Neuronal stem cell (in vitro differentiated cells): ENCODE results near the gene TCF7.

Experiments used
- DNase-seq: peaks from one replicate; pipeline ENCODE4 v3.0.0-alpha.2; 2013; ENCODE audit warnings: low spot score
- H2AFZ ChIP-seq: one replicate; pipeline ENCODE4 v1.6.1; 2013; ENCODE audit warnings: mild to moderate bottlenecking, low read length, inconsistent platforms
- H2AK5ac ChIP-seq: 2 replicates; pipeline ENCODE4 v1.6.1; 2013; ENCODE audit warnings: low read depth, mild to moderate bottlenecking, inconsistent platforms, low read length, moderate library complexity, mixed read lengths
- H2BK120ac ChIP-seq: 2 replicates; pipeline ENCODE4 v1.6.1; 2013; ENCODE audit warnings: low read depth, mild to moderate bottlenecking, inconsistent platforms, low read length, moderate library complexity, mixed read lengths
- H2BK12ac ChIP-seq: one replicate; pipeline ENCODE4 v1.6.1; 2013; ENCODE audit warnings: low read length, inconsistent platforms
- H2BK15ac ChIP-seq: 2 replicates; pipeline ENCODE4 v1.6.1; 2013; ENCODE audit warnings: mild to moderate bottlenecking, low read length, inconsistent platforms, mixed read lengths
- H2BK5ac ChIP-seq: one replicate; pipeline ENCODE4 v1.6.1; 2013; ENCODE audit warnings: inconsistent platforms, mild to moderate bottlenecking, low read length, moderate library complexity
- H3K14ac ChIP-seq: one replicate; pipeline ENCODE4 v1.6.1; 2013; ENCODE audit warnings: low read length, inconsistent platforms
- H3K18ac ChIP-seq: 2 replicates; pipeline ENCODE4 v1.6.1; 2013; ENCODE audit warnings: low read length, inconsistent platforms
- H3K23ac ChIP-seq: 2 replicates; pipeline ENCODE4 v1.6.1; 2013; ENCODE audit warnings: low read depth, mild to moderate bottlenecking, mixed read lengths, low read length, inconsistent platforms; ENCODE audit not compliant: poor library complexity
- H3K27ac ChIP-seq: replicated peaks from 3 replicates; pipeline ENCODE4 v1.5.1; 2013; ENCODE audit warnings: low read length, inconsistent platforms
- H3K27me3 ChIP-seq, 3 experiments: 2 replicates each; pipeline ENCODE4 v1.6.1; 2013; ENCODE audit warnings: low read length in 3 of 3, mild to moderate bottlenecking in 2 of 3, inconsistent platforms in 1 of 3, low read depth in 1 of 3, mixed read lengths in 1 of 3, moderate library complexity in 1 of 3; ENCODE audit not compliant: control insufficient read depth in 3 of 3, insufficient read depth in 3 of 3
- H3K36me3 ChIP-seq, 2 donors: replicated peaks in 1 of 2; 2 replicates each; pipeline ENCODE4 v1.6.1; 2013; ENCODE audit warnings: low read length in 2 of 2; ENCODE audit not compliant: control insufficient read depth in 2 of 2, insufficient read depth in 2 of 2
- H3K4ac ChIP-seq: 2 replicates; pipeline ENCODE4 v1.6.1; 2013; ENCODE audit warnings: inconsistent platforms, mild to moderate bottlenecking, low read length, moderate library complexity
- H3K4me1 ChIP-seq, 2 donors: 1 replicate in 1 of 2; 2 replicates in 1 of 2; pipeline ENCODE4 v1.6.1; 2013; ENCODE audit warnings: low read length in 2 of 2, low read depth in 1 of 2; ENCODE audit not compliant: control insufficient read depth in 2 of 2, insufficient read depth in 1 of 2
- H3K4me2 ChIP-seq: one replicate; pipeline ENCODE4 v1.6.1; 2013; ENCODE audit warnings: mild to moderate bottlenecking, low read length, inconsistent platforms; ENCODE audit not compliant: insufficient read depth, poor library complexity, severe bottlenecking
- H3K4me3 ChIP-seq, 2 donors: 2 replicates each; pipeline ENCODE4 v1.5.1; 2013; ENCODE audit warnings: low read length in 2 of 2, mild to moderate bottlenecking in 2 of 2, inconsistent platforms in 1 of 2, moderate library complexity in 1 of 2
- H3K79me1 ChIP-seq: one replicate; pipeline ENCODE4 v1.6.1; 2013; ENCODE audit warnings: low read depth, mild to moderate bottlenecking, inconsistent platforms, low read length, moderate library complexity
- H3K9ac ChIP-seq: one replicate; pipeline ENCODE4 v1.6.1; 2013; ENCODE audit warnings: mild to moderate bottlenecking, low read depth, low read length, inconsistent platforms; ENCODE audit not compliant: poor library complexity
- H3K9me3 ChIP-seq, 2 donors: replicated peaks in 1 of 2; 2 replicates each; pipeline versions ENCODE3 to v1.6.1; 2013; ENCODE audit warnings: low read length in 2 of 2, mild to moderate bottlenecking in 2 of 2, inconsistent platforms in 1 of 2, low read depth in 1 of 2, mixed read lengths in 1 of 2, moderate library complexity in 1 of 2; ENCODE audit not compliant: control insufficient read depth in 2 of 2, insufficient read depth in 1 of 2
- H4K8ac ChIP-seq: one replicate; pipeline ENCODE4 v1.6.1; 2013; ENCODE audit warnings: low read depth, mild to moderate bottlenecking, inconsistent platforms, low read length, moderate library complexity
- H4K91ac ChIP-seq: one replicate; pipeline ENCODE4 v1.6.1; 2013; ENCODE audit warnings: low read length, low read depth, mild to moderate bottlenecking, inconsistent platforms; ENCODE audit not compliant: poor library complexity
- WGBS, 2 donors: extraction: QIAGEN DNeasy Blood & Tissue Kit; methylation state at CpG; one replicate each; pipeline ENCODE4 v1.1.7; 2013; ENCODE audit warnings: missing lambda C conversion rate in 2 of 2, mixed read lengths in 1 of 2; ENCODE audit not compliant: insufficient read length in 2 of 2, insufficient replicate concordance in 1 of 2; ENCODE audit errors: extremely low coverage in 2 of 2; 5-methylcytosine and 5-hydroxymethylcytosine counted together

Gene TCF7

GRCh38 chr5:134116789-134117761 lies 2.6 kb downstream of the TCF7 start:
- Histone ChIP-seq H2BK12ac (no peak overlapping the region), H3K9me3 (no peaks in the 10 kb centered on the region)

DNA sequence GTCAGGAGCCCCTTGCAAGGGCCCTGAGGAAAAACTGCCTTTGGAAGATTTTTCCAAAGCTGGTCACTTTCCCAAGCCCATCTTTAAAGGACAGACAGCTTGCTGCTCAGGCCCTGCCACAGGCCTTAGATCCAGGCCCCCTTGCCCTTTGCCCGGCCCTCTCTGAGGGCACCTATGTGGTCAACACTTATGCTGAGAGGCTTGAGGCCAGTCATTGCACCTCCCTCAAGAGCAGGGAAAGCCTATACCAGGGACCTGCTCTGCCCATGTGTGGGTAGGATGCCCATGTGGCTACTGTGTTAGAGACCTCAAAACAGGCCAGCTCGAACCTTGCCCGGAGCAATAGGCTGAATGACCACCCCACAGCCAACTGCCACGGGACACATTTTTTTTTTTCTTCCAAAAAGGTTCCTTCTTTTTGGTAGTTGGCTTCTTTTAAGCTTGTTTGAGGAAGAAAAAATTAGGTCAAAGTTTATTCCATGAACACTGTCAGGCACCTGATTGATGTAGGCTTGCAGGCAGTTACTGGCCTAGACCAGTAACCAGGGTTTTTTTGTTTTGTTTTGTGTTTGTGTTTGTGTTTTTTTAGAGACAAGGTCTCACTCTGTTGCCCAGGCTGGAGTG lies 3.8 kb downstream of the TCF7 start:
- H2AK5ac ChIP-seq = no peak overlapping the region
- no peak overlapping the region for H3K27ac ChIP-seq
- no peaks in the 10 kb centered on the region for H3K79me1 ChIP-seq
- no peaks in the 10 kb centered on the region for H3K36me3 ChIP-seq
- peaks cover 5 to 20% (median 8%) of the 10 kb centered on the region in 3 experiments for H3K27me3 ChIP-seq
- no peak overlapping the region for H3K4me3 ChIP-seq
- H3K9ac ChIP-seq = no peak overlapping the region
- H2BK120ac ChIP-seq = no peak overlapping the region
- H2BK5ac ChIP-seq = no peak overlapping the region
- no peak overlapping the region for H2BK15ac ChIP-seq
- H4K91ac ChIP-seq = no peak overlapping the region
- H3K4ac ChIP-seq = no peak overlapping the region
- no peak overlapping the region for H4K8ac ChIP-seq
- H3K23ac ChIP-seq = no peak overlapping the region
- no peak for DNase-seq
- H3K9me3 ChIP-seq = no peaks in the 10 kb centered on the region
- peaks cover 2 to 9% of the 10 kb centered on the region in 2 donors for H3K4me1 ChIP-seq
- no peak overlapping the region for H3K14ac ChIP-seq
- no peak overlapping the region for H2AFZ ChIP-seq
- H3K18ac ChIP-seq = no peak overlapping the region
- H3K4me2 ChIP-seq = no peak overlapping the region
- no peak overlapping the region for H2BK12ac ChIP-seq
- WGBS, 2 donors = no CpG with 5 or more reads among the region's 4 CpGs

More at GRCh38 chr5:134116789-134117761, 2.6 kb downstream of the TCF7 start:
- Histone ChIP-seq H2AK5ac (no peak overlapping the region), H2BK5ac (no peak overlapping the region), H3K9ac (no peak overlapping the region), H3K36me3 (no peaks in the 10 kb centered on the region), H3K4me2 (no peak overlapping the region), H4K91ac (no peak overlapping the region), H3K14ac (no peak overlapping the region), H2BK120ac (no peak overlapping the region), H3K18ac (no peak overlapping the region), H2BK15ac (no peak overlapping the region), H4K8ac (no peak overlapping the region), H3K79me1 (no peaks in the 10 kb centered on the region), H3K27ac (no peak overlapping the region), H2AFZ (no peak overlapping the region), H3K4me1 (peaks cover 2 to 9% of the 10 kb centered on the region in 2 donors), H3K4ac (no peak overlapping the region), H3K23ac (no peak overlapping the region), H3K4me3 (peak overlapping the region in 1 of 2 donors; percentile 26), H3K27me3 (peaks cover 6 to 32% (median 19%) of the 10 kb centered on the region in 3 experiments)
- no peak for DNase-seq
- WGBS, 2 donors = no CpG with 5 or more reads among the region's 12 CpGs

GRCh38 chr5:134119720-134120119 lies 5.2 kb downstream of the TCF7 start:
- Histone ChIP-seq H3K14ac (no peak overlapping the region), H2BK5ac (no peak overlapping the region), H2BK12ac (no peak overlapping the region), H4K91ac (no peak overlapping the region), H3K9ac (no peak overlapping the region), H2BK120ac (no peak overlapping the region), H3K4ac (no peak overlapping the region), H3K18ac (no peak overlapping the region), H3K79me1 (no peaks in the 10 kb centered on the region), H2AK5ac (no peak overlapping the region), H3K36me3 (no peaks in the 10 kb centered on the region), H3K4me2 (no peak overlapping the region), H3K4me1 (peaks cover 0 to 5% of the 10 kb centered on the region in 2 donors), H3K4me3 (no peak overlapping the region), H2AFZ (no peak overlapping the region), H4K8ac (no peak overlapping the region), H3K27ac (no peak overlapping the region), H2BK15ac (no peak overlapping the region), H3K27me3 (peaks cover 0 to 10% (median 0%) of the 10 kb centered on the region in 3 experiments), H3K9me3 (no peaks in the 10 kb centered on the region), H3K23ac (no peak overlapping the region)
- no CpG with 5 or more reads among the region's 12 CpGs for WGBS, 2 donors
- no peak for DNase-seq
